Fibroblast of lung (primary cell): ENCODE results near the gene DZIP1L. TPM values are rescaled to one million over a fixed set of nuclear protein-coding genes. Genes with fewer than 3 reads are reported as not detected.

Experiments used
- DNase-seq, 2 donors: peaks; one replicate each; pipeline versions ENCODE4 v3.0.0 to v3.0.0-alpha.2; 2010; ENCODE audit warnings: low read depth in 2 of 2
- H2AFZ ChIP-seq: 2 replicates; pipeline ENCODE4 v1.5.1; 2012; ENCODE audit warnings: low read length, control low read depth, inconsistent platforms
- H3K27ac ChIP-seq: 2 replicates; pipeline ENCODE4 v1.5.1; 2011; ENCODE audit warnings: low read length, control low read depth; ENCODE audit not compliant: insufficient read depth
- H3K27me3 ChIP-seq: 2 replicates; pipeline ENCODE4 v1.5.1; 2011; ENCODE audit warnings: mild to moderate bottlenecking, low read length; ENCODE audit not compliant: control insufficient read depth, insufficient read depth
- H3K36me3 ChIP-seq: 2 replicates; pipeline ENCODE4 v1.5.1; 2011; ENCODE audit warnings: low read length; ENCODE audit not compliant: control insufficient read depth, insufficient read depth
- H3K4me1 ChIP-seq: 2 replicates; pipeline ENCODE4 v1.5.1; 2011; ENCODE audit warnings: low read length; ENCODE audit not compliant: control insufficient read depth, insufficient read depth; ENCODE audit errors: extremely low read depth
- H3K4me2 ChIP-seq: 2 replicates; pipeline ENCODE4 v1.5.1; 2011; ENCODE audit warnings: low read length, control low read depth; ENCODE audit not compliant: insufficient read depth; ENCODE audit errors: extremely low read depth
- H3K4me3 ChIP-seq, 4 experiments: fragments of 200-600 bp in 1 of 4; sonication (generic) in 1 of 4; replicated peaks in 1 of 4; 2 replicates each; pipeline ENCODE4 v1.5.1; 2011 to 2016; ENCODE audit warnings: low read length in 4 of 4, low read depth in 3 of 4, mild to moderate bottlenecking in 3 of 4, control low read depth in 2 of 4, inconsistent platforms in 1 of 4, mixed read lengths in 1 of 4; ENCODE audit not compliant: insufficient read depth in 1 of 4; ENCODE audit errors: control extremely low read depth in 1 of 4
- H3K79me2 ChIP-seq: 2 replicates; pipeline ENCODE4 v1.5.1; 2012; ENCODE audit warnings: mild to moderate bottlenecking, low read length, inconsistent platforms; ENCODE audit not compliant: control insufficient read depth, insufficient read depth
- H3K9ac ChIP-seq: 2 replicates; pipeline ENCODE4 v1.5.1; 2011; ENCODE audit warnings: mild to moderate bottlenecking, low read length, control low read depth; ENCODE audit not compliant: insufficient read depth
- H3K9me3 ChIP-seq: 2 replicates; pipeline ENCODE4 v1.5.1; 2012; ENCODE audit warnings: low read depth, low read length; ENCODE audit not compliant: control insufficient read depth, insufficient read depth
- H4K20me1 ChIP-seq: 2 replicates; pipeline ENCODE4 v1.5.1; 2011; ENCODE audit warnings: low read length; ENCODE audit not compliant: control insufficient read depth, insufficient read depth; ENCODE audit errors: extremely low read depth
- EZH2 ChIP-seq: IDR thresholded peaks from 2 replicates; pipeline ENCODE4 v1.5.1; 2012; ENCODE audit warnings: low read length, control low read depth, mild to moderate bottlenecking; ENCODE audit errors: missing control alignments
- polyA plus RNA-seq, 2 donors: library from polyadenylated mRNA; depleted of rRNA in 1 of 2; stranded (reverse) in 1 of 2; unstranded in 1 of 2; fragments of >200 nt; gene quantifications; 2 replicates each; pipeline ENCODE4 v1.2.1, GENCODE V29; 2011 to 2012; ENCODE audit warnings: missing spikeins in 1 of 2
- total RNA-seq: library from RNA; depleted of rRNA; stranded (reverse); fragments of >200 nt; gene quantifications from 2 replicates; pipeline ENCODE4 v1.2.1, GENCODE V29; 2014
- TF ChIP-seq, protein P1 (sequence below), 2 donors: IDR thresholded peaks in 1 of 2; conservative IDR thresholded peaks in 1 of 2; 1 replicate in 1 of 2; 2 replicates in 1 of 2; pipeline ENCODE4 v1.5.1; 2011 to 2012; ENCODE audit warnings: low read length in 2 of 2, control low read depth in 1 of 2, inconsistent platforms in 1 of 2, low read depth in 1 of 2, mild to moderate bottlenecking in 1 of 2

DZIP1L gene
- total and polyA plus RNA-seq, 2 donors (not counting 1 experiment from before 2014, with no cell fraction given): 8.9 to 22.6 TPM

DNA sequence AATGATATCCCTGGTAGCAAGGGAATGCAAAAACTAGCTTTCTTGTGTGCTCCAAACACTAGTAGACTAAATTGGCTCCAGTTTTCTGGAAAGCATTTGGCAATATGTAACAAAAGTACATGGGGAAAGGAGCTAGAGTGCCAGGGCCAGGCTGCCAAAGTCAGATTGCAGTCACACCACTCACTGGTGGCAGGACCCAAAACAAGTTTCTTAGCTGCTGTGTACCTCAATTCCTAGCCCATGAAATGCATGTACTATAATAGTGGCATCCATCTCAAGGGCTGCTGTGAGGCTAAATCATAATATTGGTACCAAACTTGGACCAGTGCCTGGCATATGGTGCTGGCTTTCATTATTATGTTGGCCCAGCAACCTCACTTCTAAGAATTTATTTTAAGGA, 56.1 kb downstream of the DZIP1L start:
- Histone ChIP-seq H3K4me2 (no peak overlapping the region), H4K20me1 (no peaks in the 10 kb centered on the region), H3K4me1 (peaks cover 4% of the 10 kb centered on the region), H3K79me2 (no peaks in the 10 kb centered on the region), H3K36me3 (peaks cover 2% of the 10 kb centered on the region), H3K27me3 (no peaks in the 10 kb centered on the region), H2AFZ (no peak overlapping the region), H3K9ac (no peak overlapping the region), H3K27ac (no peak overlapping the region), H3K4me3 (no peak overlapping the region), H3K9me3 (no peaks in the 10 kb centered on the region)
- TF ChIP-seq, protein P1, sequence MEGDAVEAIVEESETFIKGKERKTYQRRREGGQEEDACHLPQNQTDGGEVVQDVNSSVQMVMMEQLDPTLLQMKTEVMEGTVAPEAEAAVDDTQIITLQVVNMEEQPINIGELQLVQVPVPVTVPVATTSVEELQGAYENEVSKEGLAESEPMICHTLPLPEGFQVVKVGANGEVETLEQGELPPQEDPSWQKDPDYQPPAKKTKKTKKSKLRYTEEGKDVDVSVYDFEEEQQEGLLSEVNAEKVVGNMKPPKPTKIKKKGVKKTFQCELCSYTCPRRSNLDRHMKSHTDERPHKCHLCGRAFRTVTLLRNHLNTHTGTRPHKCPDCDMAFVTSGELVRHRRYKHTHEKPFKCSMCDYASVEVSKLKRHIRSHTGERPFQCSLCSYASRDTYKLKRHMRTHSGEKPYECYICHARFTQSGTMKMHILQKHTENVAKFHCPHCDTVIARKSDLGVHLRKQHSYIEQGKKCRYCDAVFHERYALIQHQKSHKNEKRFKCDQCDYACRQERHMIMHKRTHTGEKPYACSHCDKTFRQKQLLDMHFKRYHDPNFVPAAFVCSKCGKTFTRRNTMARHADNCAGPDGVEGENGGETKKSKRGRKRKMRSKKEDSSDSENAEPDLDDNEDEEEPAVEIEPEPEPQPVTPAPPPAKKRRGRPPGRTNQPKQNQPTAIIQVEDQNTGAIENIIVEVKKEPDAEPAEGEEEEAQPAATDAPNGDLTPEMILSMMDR (conservative IDR thresholded peaks at IDR 0.05 in 1 of 2, IDR thresholded peaks at IDR 0.05 in 1 of 2; ENCODE audit: low read depth in 1 of 2, low read length in 2 of 2): no peak
- TF ChIP-seq EZH2: no peak
- DNase-seq: peak in 1 of 2 donors; percentile 21

DNA sequence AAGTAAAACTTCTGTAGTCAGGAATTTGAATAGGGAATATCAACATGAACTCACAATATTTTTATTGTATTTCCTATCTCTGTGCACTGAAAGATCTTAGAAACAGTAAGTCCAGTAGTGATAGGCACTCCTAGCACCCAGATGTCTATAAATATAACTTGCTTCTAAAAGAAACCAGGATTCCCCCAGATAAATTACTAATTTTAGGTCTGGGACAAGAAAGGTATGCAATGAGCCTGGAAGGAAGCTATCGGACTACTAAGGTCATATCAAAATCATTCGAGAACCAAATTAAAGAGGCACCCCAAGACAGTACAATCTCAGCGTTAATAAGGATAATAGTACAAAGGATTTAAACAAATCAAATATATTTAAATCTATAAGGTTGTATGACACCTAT, 58.0 kb downstream of the DZIP1L start:
- Histone ChIP-seq H4K20me1 (no peaks in the 10 kb centered on the region), H3K4me3 (no peak overlapping the region), H3K36me3 (peaks cover 2% of the 10 kb centered on the region), H3K9me3 (no peaks in the 10 kb centered on the region), H3K27ac (no peak overlapping the region), H3K4me1 (peaks cover under 1% of the 10 kb centered on the region), H3K9ac (no peak overlapping the region), H2AFZ (no peak overlapping the region), H3K79me2 (no peaks in the 10 kb centered on the region), H3K4me2 (no peak overlapping the region), H3K27me3 (no peaks in the 10 kb centered on the region)
- no peak for DNase-seq
- TF ChIP-seq, protein P1 (conservative IDR thresholded peaks at IDR 0.05 in 1 of 2, IDR thresholded peaks at IDR 0.05 in 1 of 2; ENCODE audit: low read depth in 1 of 2, low read length in 2 of 2): no peak
- TF ChIP-seq EZH2: no peak

DNA sequence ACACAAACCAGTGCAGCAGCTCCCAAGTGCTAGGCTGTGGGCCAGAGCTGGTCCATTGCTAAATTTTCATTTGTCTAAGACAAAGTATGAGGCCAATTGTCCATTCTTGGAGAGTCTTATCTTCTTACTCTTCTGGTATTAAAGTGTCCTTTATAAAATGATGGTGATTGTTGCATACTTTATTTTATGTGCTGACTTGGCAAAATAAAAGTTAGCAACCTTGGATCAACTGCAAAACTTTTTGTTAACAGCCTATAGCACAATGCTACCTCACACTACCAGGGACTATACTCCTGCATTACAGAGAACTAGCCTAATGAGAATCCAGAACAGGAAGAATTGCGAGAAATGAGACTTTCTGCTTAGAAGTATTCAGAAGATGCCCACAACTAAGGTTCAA, 61.4 kb downstream of the DZIP1L start:
- Histone ChIP-seq H3K4me2 (no peak overlapping the region), H3K27me3 (no peaks in the 10 kb centered on the region), H3K9ac (no peak overlapping the region), H3K4me3 (no peak overlapping the region), H3K4me1 (peaks cover 4% of the 10 kb centered on the region), H3K27ac (no peak overlapping the region), H3K9me3 (no peaks in the 10 kb centered on the region), H3K79me2 (no peaks in the 10 kb centered on the region), H2AFZ (no peak overlapping the region), H4K20me1 (no peaks in the 10 kb centered on the region), H3K36me3 (no peaks in the 10 kb centered on the region)
- no peak for TF ChIP-seq EZH2
- no peak for DNase-seq
